NCI-H2196 (cell line): Measurements from ENCODE around the gene SLC19A1.
"Not testable (repeated sequence)": the region's sequence is repeated elsewhere in the genome, so short reads cannot be mapped to it uniquely, and the experiment has no call there.

Source experiments
- DNase-seq: peaks from one replicate; lab custom pipeline; 2025; ENCODE audit not compliant: unreplicated experiment; lab: John Stamatoyannopoulos, UW

Gene SLC19A1

GRCh38 chr21:45507523-45507875 is 34.7 kb downstream of the SLC19A1 start:
- no peak for DNase-seq

GRCh38 chr21:45506836-45507522 is 35.3 kb downstream of the SLC19A1 start:
- DNase-seq = peak; percentile 64

DNA sequence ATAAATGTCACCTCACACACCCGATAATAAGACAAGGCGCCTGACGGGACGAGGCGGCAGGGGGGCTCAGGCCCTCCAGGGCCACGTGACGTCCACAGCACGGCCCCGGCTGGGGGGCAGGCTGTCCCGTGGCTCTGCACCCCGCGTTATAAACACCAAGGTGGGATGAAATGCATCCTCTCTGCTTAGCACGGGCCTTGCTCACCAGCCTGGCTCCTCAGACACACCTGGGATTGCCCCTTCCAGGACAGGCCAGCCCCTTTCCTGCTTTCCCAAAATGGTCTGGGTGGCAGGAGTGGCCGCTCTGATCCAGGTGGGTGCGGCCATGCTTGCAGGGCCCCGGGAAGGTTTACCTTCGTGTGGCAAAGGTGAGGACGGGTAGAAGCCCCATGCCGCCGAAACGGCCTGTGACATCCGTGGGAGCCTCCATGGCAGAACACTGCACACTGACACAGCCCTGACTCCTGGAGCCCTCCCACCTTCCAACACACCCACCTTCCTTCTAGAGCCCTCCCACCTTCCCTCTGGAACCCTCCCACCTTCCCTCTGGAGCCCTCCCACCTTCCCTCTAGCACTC is 35.9 kb downstream of the SLC19A1 start:
- DNase-seq = no peak

GRCh38 chr21:45505416-45506021 is 36.7 kb downstream of the SLC19A1 start:
- DNase-seq = peak; percentile 82

DNA sequence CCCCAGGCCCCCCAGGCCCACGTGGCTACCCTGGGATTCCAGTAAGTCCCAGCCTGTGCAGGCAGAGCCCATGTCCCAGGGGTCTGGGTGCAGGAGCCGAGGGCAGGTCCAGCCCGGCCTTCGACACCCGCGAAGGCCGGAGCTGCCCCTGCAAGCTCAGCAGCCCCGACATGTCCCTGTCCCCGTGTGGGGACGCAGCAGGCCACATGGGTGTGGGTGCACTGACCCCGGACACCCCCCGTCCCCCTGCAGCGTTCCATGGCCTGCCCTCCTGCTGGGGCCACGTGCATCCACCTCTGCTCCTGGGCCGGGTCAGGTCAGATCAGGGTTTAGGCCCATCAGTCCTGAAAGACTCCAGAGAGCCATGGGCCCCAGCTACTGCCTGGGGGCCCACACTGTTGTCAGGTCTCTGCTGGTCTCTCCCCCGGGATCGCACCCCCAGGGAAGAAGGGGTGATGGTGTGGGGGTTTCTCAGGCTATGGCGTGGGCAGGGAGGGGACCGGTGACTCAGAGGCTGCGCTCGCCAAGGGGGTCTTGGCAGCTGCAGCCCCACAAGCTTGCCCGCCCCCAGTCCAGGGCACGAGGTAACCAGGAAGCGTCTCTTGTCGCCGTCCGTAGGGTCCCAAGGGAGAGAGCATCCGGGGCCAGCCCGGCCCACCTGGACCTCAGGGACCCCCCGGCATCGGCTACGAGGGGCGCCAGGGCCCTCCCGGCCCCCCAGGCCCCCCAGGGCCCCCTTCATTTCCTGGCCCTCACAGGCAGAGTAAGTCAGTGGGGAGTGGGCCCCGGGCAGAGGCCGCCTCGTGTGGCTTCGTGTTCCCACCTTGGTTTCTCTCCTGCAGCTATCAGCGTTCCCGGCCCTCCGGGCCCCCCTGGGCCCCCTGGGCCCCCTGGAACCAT is 37.5 kb downstream of the SLC19A1 start:
- DNase-seq = no peak

DNA sequence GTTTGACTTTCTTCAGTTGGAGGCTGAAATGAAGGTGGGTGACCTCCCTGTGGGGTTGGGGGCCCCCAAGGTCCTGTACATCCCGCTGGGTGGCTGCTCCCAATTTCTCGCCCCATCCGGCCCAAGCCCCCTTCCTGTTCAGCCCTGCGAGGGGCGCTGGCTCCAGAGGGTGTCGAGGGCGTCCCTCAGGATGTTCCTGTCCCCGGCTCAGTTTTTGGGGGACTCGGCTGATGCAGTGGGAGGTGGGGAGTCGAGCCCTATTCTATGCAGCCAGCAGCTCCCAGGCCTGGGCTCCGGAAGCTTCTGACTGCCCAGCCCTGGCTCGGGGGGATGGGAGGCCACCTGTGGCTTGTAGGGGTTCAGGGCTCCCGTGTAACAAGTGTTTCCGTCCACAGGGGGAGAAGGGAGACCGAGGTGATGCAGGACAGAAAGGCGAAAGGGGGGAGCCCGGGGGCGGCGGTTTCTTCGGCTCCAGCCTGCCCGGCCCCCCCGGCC is 38.2 kb downstream of the SLC19A1 start:
- DNase-seq = no peak

DNA sequence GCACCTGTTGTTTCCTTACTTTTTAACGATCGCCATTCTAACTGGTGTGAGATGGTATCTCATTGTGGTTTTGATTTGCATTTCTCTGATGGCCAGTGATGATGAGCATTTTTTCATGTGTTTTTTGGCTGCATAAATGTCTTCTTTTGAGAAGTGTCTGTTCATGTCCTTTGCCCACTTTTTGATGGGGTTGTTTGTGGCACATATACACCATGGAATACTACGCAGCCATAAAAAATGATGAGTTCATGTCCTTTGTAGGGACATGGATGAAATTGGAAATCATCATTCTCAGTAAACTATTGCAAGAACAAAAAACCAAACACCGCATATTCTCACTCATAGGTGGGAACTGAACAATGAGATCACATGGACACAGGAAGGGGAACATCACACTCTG is 39.0 kb downstream of the SLC19A1 start:
- DNase-seq = not testable (repeated sequence)

GRCh38 chr21:45502600-45502999 is 39.6 kb downstream of the SLC19A1 start:
- no peak for DNase-seq

DNA sequence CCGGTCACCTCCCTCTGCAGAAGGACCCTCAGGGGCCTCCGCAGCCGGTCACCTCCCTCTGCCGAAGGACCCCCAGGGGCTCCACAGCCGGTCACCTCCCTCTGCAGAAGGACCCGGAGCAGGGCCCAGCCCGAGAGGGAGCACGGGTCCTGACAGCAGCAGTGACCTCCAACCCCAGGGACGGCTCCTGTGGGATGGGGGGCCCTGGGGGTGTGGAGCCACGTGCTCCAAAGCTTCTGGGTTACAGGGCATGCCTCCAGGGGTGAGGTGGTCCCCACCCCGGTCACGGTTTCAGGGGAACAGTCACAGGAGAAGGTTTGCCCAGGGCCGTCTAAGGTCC is 40.3 kb downstream of the SLC19A1 start:
- no peak for DNase-seq

DNA sequence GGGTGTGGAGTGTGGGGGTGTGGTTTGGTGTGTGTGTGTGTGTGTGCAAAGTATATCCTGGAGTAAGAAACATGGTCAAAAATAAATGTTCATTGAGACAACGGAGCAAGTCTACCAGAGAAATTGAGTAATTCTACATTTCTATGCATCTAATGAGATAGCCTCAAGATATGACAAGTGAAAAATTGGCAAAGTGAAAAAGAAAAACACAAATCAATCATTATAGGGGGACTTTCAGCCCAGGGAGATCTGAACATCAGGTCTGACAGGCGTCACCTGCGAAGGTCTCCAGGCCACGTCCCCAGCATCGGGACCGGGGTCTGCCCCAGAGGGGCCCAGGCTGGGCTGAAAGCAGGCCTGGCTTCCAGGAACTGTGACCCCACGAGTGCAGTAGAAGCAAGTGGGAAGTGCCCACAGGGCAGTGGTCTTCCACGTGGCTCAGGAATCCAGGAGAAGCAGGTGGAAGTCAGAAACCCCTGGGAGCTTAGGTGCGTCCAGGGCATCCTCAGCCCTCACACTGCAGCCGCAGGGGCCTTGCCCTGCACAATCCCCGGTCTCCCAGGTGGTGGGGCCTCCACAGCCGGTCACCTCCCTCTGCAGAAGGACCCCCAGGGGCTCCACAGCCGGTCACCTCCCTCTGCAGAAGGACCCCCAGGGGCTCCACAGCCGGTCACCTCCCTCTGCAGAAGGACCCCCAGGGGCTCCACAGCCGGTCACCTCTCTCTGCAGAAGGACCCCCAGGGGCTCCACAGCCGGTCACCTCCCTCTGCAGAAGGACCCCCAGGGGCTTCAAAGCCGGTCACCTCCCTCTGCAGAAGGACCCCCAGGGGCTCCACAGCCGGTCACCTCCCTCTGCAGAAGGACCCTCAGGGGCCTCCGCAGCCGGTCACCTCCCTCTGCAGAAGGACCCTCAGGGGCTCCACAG is 40.9 kb downstream of the SLC19A1 start:
- not testable (repeated sequence) for DNase-seq

DNA sequence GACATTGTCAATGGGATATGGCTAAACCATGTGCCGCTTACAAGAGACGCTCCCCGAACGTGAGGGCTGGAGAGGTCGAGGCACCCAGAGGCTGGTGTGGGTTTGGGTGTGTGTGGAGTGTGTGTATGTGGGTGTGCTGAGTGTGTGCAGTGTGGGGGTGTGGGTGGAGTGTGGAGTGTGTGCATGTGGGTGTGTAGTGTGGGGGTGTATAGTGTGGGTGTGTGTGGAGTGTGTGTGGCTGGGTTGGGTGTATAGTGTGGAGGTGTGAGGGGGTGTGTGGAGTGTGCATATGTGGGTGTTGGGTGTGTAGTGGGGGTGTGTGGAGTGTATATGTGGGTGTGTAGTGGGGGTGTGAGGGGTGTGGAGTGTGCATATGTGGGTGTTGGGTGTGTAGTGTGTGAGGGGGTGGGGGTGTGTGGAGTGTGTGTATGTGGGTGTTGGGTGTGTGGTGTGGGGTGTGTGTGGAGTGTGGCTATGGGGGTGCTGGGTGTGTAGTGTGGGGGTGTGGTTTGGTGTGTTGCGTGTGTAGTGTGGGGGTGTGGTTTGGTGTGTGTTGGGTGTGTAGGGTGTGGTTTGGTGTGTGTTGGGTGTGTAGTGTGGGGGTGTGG is 42.2 kb downstream of the SLC19A1 start:
- no peak for DNase-seq

- DNase-seq = no peak
These were observed 43.0 kb downstream of the SLC19A1 start for GRCh38 chr21:45499201-45499750.

- DNase-seq = peak; percentile 6
These were observed 43.6 kb downstream of the SLC19A1 start for GRCh38 chr21:45498646-45499000.

- DNase-seq = no peak
These were observed 44.2 kb downstream of the SLC19A1 start for GRCh38 chr21:45497846-45498645.

GRCh38 chr21:45496968-45497845 is 45.0 kb downstream of the SLC19A1 start:
- no peak for DNase-seq

DNA sequence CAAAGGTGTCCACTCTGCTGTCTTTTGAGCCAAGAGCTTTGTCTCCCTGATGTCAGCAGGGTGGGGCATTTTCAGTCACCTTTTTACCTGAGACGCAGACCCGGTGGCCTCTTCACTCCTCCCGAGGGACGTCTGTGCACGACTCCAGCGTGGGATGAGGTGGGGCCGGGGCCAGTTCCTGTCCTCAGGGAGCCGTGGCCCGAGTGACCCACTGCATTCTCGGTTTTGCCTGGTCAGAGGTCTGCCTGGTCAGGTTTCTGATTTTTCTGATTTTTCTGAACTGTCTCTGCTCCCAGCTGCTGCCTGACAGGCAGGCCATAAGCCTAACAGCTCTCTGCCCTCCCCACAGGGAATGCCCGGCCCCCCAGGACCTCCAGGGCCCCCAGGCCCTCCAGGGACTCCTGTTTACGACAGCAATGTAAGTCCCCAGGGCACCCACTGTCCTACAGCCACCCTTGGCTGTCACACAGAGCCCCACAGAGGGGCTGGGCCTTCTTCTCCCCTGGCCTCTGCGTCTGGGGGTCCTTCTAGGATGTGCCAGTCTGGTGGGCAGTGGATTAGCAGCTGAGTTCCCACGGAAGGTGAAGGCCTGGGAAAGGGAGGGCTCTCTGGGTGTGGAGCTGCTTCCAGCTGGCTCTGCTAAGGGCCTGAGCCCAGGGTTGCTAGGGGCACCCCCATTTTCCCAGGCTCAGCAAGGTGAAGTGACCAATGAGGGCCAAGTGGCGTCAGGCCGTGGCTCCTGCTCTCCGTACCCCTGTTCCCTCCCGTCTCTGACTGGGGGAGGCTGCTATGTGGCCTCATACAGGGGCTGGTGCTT is 45.9 kb downstream of the SLC19A1 start:
- no peak for DNase-seq
